Measurements from ENCODE around the gene TNFRSF18. TPM values are rescaled to one million over a fixed set of nuclear protein-coding genes. Genes with fewer than 3 reads are reported as not detected.

TNFRSF18 gene
- total and polyA plus RNA-seq, 2 experiments from 2014 or later = 1.3 TPM; not detected in 1

DNA sequence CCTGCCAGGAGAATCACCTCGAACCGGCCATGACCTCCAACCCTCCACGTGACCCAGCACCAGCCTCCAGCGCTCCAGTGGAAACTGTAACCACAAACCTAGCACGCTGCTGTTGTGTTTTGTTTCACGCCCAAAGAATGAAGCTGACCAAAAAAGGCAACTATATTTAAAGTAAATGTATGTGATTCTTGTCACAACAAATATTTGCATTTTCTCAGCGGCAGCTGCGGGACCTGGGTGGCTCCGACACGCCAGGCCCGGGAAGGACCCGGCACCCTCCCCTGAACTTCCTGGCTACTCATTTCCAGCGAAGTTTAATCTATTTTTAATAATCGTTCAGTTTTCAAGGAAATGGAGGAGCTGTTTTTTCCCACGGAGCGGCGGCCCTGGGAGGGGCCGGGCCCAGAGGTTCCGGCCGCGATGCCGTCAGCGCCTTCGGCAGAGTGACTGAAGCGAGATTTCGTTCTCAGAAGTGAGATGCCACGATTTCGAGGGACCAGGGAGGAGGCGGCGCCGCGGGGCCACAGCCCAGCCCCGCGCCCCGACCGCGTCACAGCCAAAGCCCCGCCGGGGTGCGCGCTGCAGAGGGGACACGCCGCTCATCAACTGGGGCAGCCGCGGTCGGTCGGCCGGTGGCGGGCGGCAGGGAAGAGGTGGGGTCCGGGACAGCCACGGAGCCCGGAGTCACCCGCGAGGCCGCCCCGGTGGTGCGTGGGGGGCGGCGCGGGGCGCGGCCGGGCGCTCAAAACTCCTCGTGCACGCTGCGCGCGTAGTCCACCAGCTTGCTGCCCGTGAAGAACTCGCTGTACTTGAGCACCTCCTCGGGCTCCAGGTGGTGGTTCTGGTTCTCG lies 10.6 kb upstream of the TNFRSF18 start:
- H3K4me3 ChIP-seq = no peak overlapping the region
- 97% methylated on average over 73 of the region's 74 CpGs for WGBS (ENCODE audit: low lambda C conversion rate, missing lambda C conversion rate)
- no peak overlapping the region for H3K27ac ChIP-seq
- H3K9me3 ChIP-seq (ENCODE audit: low read depth) = no peaks in the 10 kb centered on the region
- no peak overlapping the region for H3K4me2 ChIP-seq
- no peaks in the 10 kb centered on the region for H3K4me1 ChIP-seq (ENCODE audit: insufficient read depth)
- no peaks in the 10 kb centered on the region for H3K36me3 ChIP-seq (replicated peaks; ENCODE audit: insufficient read depth, low read depth)
- no peaks in the 10 kb centered on the region for H3K9me2 ChIP-seq (replicated peaks; ENCODE audit: insufficient read depth)
- no peak for DNase-seq (ENCODE audit: low spot score)
- peaks cover 3% of the 10 kb centered on the region for H4K20me1 ChIP-seq (ENCODE audit: insufficient read depth, poor library complexity, severe bottlenecking)
- H2AFZ ChIP-seq = no peak overlapping the region
- H3K79me2 ChIP-seq = no peaks in the 10 kb centered on the region
- H3K27me3 ChIP-seq = no peaks in the 10 kb centered on the region
- no peak for TF ChIP-seq EZH2 (IDR thresholded peaks at IDR 0.05; ENCODE audit: borderline replicate concordance)
- TF ChIP-seq, protein P1, sequence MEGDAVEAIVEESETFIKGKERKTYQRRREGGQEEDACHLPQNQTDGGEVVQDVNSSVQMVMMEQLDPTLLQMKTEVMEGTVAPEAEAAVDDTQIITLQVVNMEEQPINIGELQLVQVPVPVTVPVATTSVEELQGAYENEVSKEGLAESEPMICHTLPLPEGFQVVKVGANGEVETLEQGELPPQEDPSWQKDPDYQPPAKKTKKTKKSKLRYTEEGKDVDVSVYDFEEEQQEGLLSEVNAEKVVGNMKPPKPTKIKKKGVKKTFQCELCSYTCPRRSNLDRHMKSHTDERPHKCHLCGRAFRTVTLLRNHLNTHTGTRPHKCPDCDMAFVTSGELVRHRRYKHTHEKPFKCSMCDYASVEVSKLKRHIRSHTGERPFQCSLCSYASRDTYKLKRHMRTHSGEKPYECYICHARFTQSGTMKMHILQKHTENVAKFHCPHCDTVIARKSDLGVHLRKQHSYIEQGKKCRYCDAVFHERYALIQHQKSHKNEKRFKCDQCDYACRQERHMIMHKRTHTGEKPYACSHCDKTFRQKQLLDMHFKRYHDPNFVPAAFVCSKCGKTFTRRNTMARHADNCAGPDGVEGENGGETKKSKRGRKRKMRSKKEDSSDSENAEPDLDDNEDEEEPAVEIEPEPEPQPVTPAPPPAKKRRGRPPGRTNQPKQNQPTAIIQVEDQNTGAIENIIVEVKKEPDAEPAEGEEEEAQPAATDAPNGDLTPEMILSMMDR (IDR thresholded peaks at IDR 0.05; ENCODE audit: poor library complexity) = no peak
- TF ChIP-seq EZH2phosphoT487 (IDR thresholded peaks at IDR 0.05; ENCODE audit: low read depth, severe bottlenecking, unreplicated experiment) = no peak

DNA sequence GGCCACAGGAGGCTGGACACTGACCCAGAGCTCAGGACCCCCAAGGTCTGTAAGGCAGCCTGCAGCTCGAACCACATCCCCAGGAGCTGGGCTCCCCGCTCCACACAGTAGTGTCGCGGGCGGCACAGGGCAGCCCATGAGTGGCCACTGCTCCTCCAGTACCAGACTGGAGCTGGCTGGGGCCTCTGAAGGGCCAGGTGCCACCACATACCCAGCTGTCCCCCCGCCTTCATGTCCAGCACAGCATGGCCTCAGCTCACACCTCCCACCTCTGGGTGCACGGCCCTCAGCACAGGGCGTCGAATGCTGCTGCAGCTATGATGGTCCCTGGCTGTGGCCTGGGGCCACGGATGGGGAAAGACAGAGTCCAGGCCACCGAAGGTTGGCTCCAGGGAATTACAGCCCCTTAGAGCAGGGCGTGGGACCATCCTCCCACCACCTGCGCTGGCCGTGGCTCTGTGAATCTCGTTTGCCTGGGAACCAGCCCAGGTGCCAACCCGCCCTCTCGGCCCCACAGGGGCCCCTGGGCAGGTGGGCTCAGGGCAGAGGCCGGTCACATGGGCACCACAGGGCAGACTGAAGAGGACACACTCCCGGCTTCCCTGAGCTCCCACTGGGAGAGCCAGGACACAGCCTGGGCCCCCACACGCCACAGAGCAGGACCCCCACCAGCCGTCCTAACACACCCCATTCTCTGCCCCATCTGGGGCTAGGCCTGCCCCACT lies 9.7 kb upstream of the TNFRSF18 start:
- no peaks in the 10 kb centered on the region for H3K9me2 ChIP-seq (replicated peaks; ENCODE audit: insufficient read depth)
- no peak overlapping the region for H3K4me2 ChIP-seq
- WGBS (ENCODE audit: low lambda C conversion rate, missing lambda C conversion rate) = 94% methylated on average over 21 of the region's 21 CpGs
- H3K9me3 ChIP-seq (ENCODE audit: low read depth) = no peaks in the 10 kb centered on the region
- no peaks in the 10 kb centered on the region for H3K27me3 ChIP-seq
- H3K36me3 ChIP-seq (replicated peaks; ENCODE audit: insufficient read depth, low read depth) = no peaks in the 10 kb centered on the region
- H2AFZ ChIP-seq = no peak overlapping the region
- no peaks in the 10 kb centered on the region for H3K4me1 ChIP-seq (ENCODE audit: insufficient read depth)
- no peak for DNase-seq (ENCODE audit: low spot score)
- H4K20me1 ChIP-seq (ENCODE audit: insufficient read depth, poor library complexity, severe bottlenecking) = peaks cover 3% of the 10 kb centered on the region
- H3K4me3 ChIP-seq = no peak overlapping the region
- TF ChIP-seq, protein P1 (IDR thresholded peaks at IDR 0.05; ENCODE audit: poor library complexity) = no peak
- no peak for TF ChIP-seq EZH2 (IDR thresholded peaks at IDR 0.05; ENCODE audit: borderline replicate concordance)
- TF ChIP-seq EZH2phosphoT487 (IDR thresholded peaks at IDR 0.05; ENCODE audit: low read depth, severe bottlenecking, unreplicated experiment) = no peak
- H3K27ac ChIP-seq = no peak overlapping the region
- no peaks in the 10 kb centered on the region for H3K79me2 ChIP-seq

DNA sequence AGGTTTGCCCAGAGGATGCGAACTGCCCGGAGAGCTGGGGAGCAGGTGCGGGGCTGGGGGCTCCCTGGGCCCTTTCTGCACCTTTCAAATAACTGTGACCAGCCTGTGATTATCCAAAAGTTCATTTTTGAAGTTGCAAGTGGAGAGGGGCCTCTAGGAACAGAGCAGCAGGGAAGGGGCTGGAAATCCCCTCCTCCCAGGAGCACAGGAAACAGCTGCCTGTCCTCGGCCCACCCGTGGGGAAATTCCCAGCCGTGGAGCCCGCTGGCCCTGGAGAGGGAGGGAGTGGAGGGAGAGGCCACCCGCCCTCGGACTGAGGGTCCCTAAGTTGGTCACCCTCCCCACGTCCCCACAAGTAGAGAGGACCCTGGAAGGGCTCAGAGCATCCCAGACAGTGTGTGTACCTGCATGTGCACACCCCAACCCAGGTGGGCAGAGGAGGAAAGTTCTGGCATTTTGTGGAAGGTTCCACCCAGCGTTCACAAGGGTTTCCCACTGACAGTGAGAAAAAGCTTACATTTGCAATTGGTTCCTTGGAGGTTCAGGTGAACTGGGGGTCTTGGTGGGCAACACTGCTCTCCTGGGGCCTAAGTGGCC lies 8.8 kb upstream of the TNFRSF18 start:
- Histone ChIP-seq H4K20me1 (ENCODE audit: insufficient read depth, poor library complexity, severe bottlenecking) (peaks cover 3% of the 10 kb centered on the region), H3K79me2 (no peaks in the 10 kb centered on the region), H3K9me2 (replicated peaks; ENCODE audit: insufficient read depth) (no peaks in the 10 kb centered on the region), H3K27me3 (no peaks in the 10 kb centered on the region), H3K36me3 (replicated peaks; ENCODE audit: insufficient read depth, low read depth) (no peaks in the 10 kb centered on the region), H3K9me3 (ENCODE audit: low read depth) (no peaks in the 10 kb centered on the region), H3K4me3 (no peak overlapping the region), H3K27ac (no peak overlapping the region), H3K4me2 (no peak overlapping the region), H2AFZ (no peak overlapping the region), H3K4me1 (ENCODE audit: insufficient read depth) (no peaks in the 10 kb centered on the region)
- WGBS (ENCODE audit: low lambda C conversion rate, missing lambda C conversion rate) = 65% methylated on average over 9 of the region's 11 CpGs
- TF ChIP-seq EZH2 (IDR thresholded peaks at IDR 0.05; ENCODE audit: borderline replicate concordance) = no peak
- TF ChIP-seq, protein P1 (IDR thresholded peaks at IDR 0.05; ENCODE audit: poor library complexity) = no peak
- TF ChIP-seq EZH2phosphoT487 (IDR thresholded peaks at IDR 0.05; ENCODE audit: low read depth, severe bottlenecking, unreplicated experiment) = no peak
- no peak for DNase-seq (ENCODE audit: low spot score)

Data from hepatocyte (in vitro differentiated cells).